ENCODE measurements around the gene TP53I11. TPM values are rescaled to one million over a fixed set of nuclear protein-coding genes. Genes with fewer than 3 reads are reported as not detected.

Gene TP53I11
- total RNA-seq, 4 donors from 2014 or later = 5.4 to 17.2 (median 12.8) TPM

DNA sequence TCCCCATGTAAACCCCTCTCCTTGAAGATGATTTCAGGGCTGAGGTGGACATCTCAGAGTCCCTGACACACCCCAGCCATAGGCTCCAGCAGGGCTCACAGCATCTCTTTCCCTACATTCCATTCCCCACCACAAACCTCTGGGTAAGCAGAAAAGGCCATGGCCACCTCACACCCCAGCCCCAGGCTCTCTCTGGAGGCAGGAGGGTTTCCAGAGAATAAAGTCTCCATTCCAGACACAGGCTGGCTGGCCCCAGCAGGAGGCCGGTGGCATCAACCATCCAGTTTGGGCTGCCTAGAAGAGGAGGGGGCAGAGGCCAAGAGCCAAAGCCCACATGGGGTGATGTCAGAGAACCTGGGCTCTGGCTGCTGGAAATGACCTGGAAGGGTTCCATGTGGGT, 61.4 kb downstream of the TP53I11 start:
- no peak overlapping the region for H3K27ac ChIP-seq
- in situ Hi-C loops (cut with MboI; ENCODE audit: low sequenced_read_pairs in 4 of 4) = no loop called here
- no peak for TF ChIP-seq POLR2A (IDR thresholded peaks at IDR 0.05)
- TF ChIP-seq, protein P1, sequence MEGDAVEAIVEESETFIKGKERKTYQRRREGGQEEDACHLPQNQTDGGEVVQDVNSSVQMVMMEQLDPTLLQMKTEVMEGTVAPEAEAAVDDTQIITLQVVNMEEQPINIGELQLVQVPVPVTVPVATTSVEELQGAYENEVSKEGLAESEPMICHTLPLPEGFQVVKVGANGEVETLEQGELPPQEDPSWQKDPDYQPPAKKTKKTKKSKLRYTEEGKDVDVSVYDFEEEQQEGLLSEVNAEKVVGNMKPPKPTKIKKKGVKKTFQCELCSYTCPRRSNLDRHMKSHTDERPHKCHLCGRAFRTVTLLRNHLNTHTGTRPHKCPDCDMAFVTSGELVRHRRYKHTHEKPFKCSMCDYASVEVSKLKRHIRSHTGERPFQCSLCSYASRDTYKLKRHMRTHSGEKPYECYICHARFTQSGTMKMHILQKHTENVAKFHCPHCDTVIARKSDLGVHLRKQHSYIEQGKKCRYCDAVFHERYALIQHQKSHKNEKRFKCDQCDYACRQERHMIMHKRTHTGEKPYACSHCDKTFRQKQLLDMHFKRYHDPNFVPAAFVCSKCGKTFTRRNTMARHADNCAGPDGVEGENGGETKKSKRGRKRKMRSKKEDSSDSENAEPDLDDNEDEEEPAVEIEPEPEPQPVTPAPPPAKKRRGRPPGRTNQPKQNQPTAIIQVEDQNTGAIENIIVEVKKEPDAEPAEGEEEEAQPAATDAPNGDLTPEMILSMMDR (IDR thresholded peaks at IDR 0.05 in 4 of 5, conservative IDR thresholded peaks at IDR 0.05 in 1 of 5) = no peak
- H3K9me3 ChIP-seq = no peaks in the 10 kb centered on the region
- DNase-seq (no peak), ATAC-seq (no peak)
- H3K4me1 ChIP-seq = peaks cover 0 to 12% of the 10 kb centered on the region in 2 donors
- H3K4me3 ChIP-seq = no peak overlapping the region
- H3K27me3 ChIP-seq = no peaks in the 10 kb centered on the region
- intact Hi-C loops (cut with DNase I; ENCODE audit: low total_unique reads) = no loop called here
- no peaks in the 10 kb centered on the region for H3K36me3 ChIP-seq

DNA sequence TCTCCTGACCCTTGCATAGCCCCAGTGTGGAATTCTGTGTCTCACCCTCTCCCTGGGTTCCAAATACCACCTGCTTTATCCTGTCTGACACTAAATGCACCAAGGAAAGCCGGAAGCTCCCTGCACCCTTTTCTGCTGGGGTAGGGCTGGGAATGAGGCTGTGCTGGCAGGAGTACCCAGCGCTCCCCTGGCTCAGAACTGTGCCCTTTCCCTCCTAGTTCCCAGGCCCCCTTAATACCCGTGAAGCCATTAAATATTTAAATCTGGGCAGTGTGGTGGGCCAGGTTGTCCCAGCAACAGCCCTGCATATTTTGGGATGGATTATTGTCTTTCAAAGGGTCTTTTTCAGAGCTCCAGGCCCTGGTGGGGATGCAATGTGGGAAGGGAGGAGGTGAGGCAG, 63.0 kb downstream of the TP53I11 start:
- DNase-seq (no peak), ATAC-seq (no peak)
- in situ Hi-C loops (cut with MboI; ENCODE audit: low sequenced_read_pairs in 4 of 4) (no loop called here), intact Hi-C loops (cut with DNase I; ENCODE audit: low total_unique reads) (no loop called here)
- no peak for TF ChIP-seq POLR2A (IDR thresholded peaks at IDR 0.05)
- TF ChIP-seq, protein P1 (IDR thresholded peaks at IDR 0.05 in 4 of 5, conservative IDR thresholded peaks at IDR 0.05 in 1 of 5) = no peak
- no peaks in the 10 kb centered on the region for H3K4me1 ChIP-seq
- H3K27me3 ChIP-seq = no peaks in the 10 kb centered on the region
- H3K9me3 ChIP-seq = no peaks in the 10 kb centered on the region
- H3K36me3 ChIP-seq = no peaks in the 10 kb centered on the region
- no peak overlapping the region for H3K4me3 ChIP-seq
- H3K27ac ChIP-seq = no peak overlapping the region

DNA sequence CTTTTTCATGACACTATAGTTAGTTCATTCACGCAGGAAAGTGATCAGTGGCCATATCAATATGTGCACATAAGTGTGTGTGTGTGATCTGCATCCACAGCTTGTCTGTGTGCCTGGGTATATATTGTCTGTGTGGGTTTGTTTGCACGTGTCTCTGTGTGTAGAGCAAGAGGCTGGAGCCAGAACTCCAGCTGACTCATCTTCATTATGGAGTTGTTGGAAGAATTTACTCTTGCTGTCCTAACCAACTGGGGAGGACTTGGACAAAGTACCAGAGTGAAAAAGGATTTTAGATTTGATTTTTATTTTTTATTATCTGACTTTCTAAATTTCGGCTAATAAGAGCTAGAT, 63.9 kb downstream of the TP53I11 start:
- Histone ChIP-seq H3K27me3 (no peaks in the 10 kb centered on the region), H3K9me3 (no peaks in the 10 kb centered on the region), H3K27ac (no peak overlapping the region), H3K36me3 (no peaks in the 10 kb centered on the region), H3K4me3 (no peak overlapping the region), H3K4me1 (no peaks in the 10 kb centered on the region)
- DNase-seq = no peak
- ATAC-seq = no peak
- TF ChIP-seq POLR2A (IDR thresholded peaks at IDR 0.05) = no peak
- in situ Hi-C loops (cut with MboI; ENCODE audit: low sequenced_read_pairs in 4 of 4) = no loop called here
- intact Hi-C loops (cut with DNase I; ENCODE audit: low total_unique reads) = no loop called here

DNA sequence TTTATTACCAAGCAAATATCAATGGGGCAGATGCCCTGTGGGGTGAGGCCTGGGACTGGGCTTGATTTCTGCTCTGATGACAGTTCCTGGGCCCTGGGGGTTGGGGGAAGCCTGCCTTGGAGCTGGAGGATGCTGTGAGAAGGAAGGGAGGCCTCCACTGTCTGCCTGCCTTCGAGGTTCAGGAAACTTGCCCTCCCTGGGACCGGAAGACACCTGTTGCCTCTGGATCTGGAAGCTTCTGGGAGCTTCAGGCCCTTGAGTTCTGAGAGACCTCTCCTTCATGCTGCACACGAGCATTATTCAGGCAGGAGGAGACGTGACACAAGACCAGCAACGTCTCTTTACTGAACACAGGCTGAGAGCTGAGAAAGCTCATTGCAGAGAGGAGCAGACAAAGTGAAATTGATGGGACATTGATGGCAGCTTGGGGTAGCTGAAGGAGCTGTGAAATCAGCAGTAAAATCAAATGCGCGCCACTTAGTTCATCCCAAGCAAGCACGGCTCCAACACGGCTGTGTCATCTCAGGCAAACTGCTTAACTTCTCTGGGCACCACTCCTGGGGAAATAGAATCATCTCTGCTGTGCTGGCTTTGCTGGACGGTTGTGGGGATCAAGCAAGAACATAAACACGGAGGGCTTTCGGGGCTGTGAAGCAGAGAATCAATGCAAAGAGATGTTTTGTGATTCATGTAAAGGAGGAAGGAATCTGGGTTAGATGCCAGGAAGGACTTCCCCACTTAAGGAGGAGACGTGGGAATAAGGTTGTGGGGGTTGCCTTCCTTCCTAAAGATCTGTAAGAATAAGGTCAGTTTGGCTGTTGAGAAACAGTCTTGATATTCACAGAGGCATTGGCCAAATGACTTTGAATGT, 64.5 kb downstream of the TP53I11 start:
- no peaks in the 10 kb centered on the region for H3K4me1 ChIP-seq
- no peak for ATAC-seq
- H3K9me3 ChIP-seq = no peaks in the 10 kb centered on the region
- no peak for DNase-seq
- H3K36me3 ChIP-seq = no peaks in the 10 kb centered on the region
- no peak overlapping the region for H3K4me3 ChIP-seq
- TF ChIP-seq, protein P1 (IDR thresholded peaks at IDR 0.05 in 4 of 5, conservative IDR thresholded peaks at IDR 0.05 in 1 of 5) = no peak
- no peak for TF ChIP-seq POLR2A (IDR thresholded peaks at IDR 0.05)
- intact Hi-C loops (cut with DNase I; ENCODE audit: low total_unique reads) (no loop called here), in situ Hi-C loops (cut with MboI; ENCODE audit: low sequenced_read_pairs in 4 of 4) (no loop called here)
- no peaks in the 10 kb centered on the region for H3K27me3 ChIP-seq
- no peak overlapping the region for H3K27ac ChIP-seq

DNA sequence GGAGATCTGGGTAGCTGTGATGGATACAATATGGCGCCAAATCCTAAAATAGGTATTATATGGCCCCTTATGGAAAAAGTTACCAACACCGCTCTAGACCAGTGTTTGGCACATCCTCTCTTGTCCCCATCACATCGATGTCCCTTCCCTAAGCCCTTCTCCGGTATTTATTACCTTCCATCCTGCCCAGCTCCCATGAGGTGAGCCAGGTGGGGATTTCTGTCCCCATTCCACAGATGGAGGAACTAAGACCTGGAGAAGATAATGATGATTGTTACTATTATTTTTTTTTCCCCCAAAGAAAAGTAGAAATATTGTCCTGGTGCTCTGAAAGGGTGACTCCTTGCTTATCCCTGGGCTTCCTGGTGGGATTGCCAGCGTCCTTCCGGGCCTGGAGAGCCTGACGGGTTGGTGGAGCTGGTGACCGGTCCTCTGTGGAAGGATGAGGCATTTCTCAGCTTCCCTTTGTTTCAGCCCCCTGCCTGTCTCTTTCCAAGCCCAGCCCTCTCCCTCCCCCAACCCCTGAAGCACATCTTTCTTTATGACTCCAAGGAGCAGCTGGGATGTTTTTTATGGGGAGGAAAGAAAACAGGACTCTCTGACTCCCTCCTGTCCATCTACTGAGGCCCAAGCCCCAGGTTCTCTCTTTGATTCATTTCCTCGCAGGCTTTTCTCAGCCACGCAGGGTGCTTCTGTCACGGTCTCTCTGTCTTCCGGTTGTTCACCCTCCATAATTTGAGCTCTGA, 65.4 kb downstream of the TP53I11 start:
- TF ChIP-seq, protein P1 (IDR thresholded peaks at IDR 0.05 in 4 of 5, conservative IDR thresholded peaks at IDR 0.05 in 1 of 5) = no peak
- no peak for TF ChIP-seq POLR2A (IDR thresholded peaks at IDR 0.05)
- intact Hi-C loops (cut with DNase I; ENCODE audit: low total_unique reads) (no loop called here), in situ Hi-C loops (cut with MboI; ENCODE audit: low sequenced_read_pairs in 4 of 4) (no loop called here)
- no peaks in the 10 kb centered on the region for H3K9me3 ChIP-seq
- H3K4me3 ChIP-seq = no peak overlapping the region
- no peaks in the 10 kb centered on the region for H3K36me3 ChIP-seq
- no peak overlapping the region for H3K27ac ChIP-seq
- no peak for ATAC-seq
- DNase-seq = no peak
- H3K27me3 ChIP-seq = no peaks in the 10 kb centered on the region
- no peaks in the 10 kb centered on the region for H3K4me1 ChIP-seq

Measured in gastrocnemius medialis (tissue), 4 donors.